H1 (cell line): ENCODE data around the gene MYH10. TPM values are rescaled to one million over a fixed set of nuclear protein-coding genes. Genes with fewer than 3 reads are reported as not detected.

Experiments used
- CTCF ChIA-PET: fragments of 300-600 bp; sonication (Branson Sonifier 250); formaldehyde crosslinking; loops from one replicate; lab custom pipeline; 2021; ENCODE audit not compliant: partially characterized antibody; lab: Charles Lee
- POLR2A ChIA-PET: fragments of 300-600 bp; sonication (Branson Sonifier 250); formaldehyde crosslinking; loops from one replicate; lab custom pipeline; 2021; ENCODE audit warnings: inconsistent platforms; ENCODE audit not compliant: partially characterized antibody; lab: Charles Lee
- DNase-seq, 2 experiments: peaks; one replicate each; pipeline versions ENCODE4 v3.0.0 to v3.0.0-alpha.2; 2010 to 2022; ENCODE audit warnings: low spot score in 2 of 2, low read depth in 1 of 2, mixed read lengths in 1 of 2
- FAIRE-seq: peaks from 2 replicates; lab custom pipeline; 2011; peaks lifted over from hg19 to GRCh38; lab: Jason Lieb, UNC
- H2AFZ ChIP-seq: 2 replicates; pipeline ENCODE4 v1.8.1; 2012; ENCODE audit warnings: low read length, inconsistent platforms
- H2AK5ac ChIP-seq: 2 replicates; pipeline ENCODE4 v1.6.1; 2013; ENCODE audit warnings: low read depth, low read length
- H2BK120ac ChIP-seq: replicated peaks from 2 replicates; pipeline ENCODE3; 2013; ENCODE audit warnings: low read depth, low read length, inconsistent platforms
- H2BK12ac ChIP-seq: 2 replicates; pipeline ENCODE4 v1.6.1; 2013; ENCODE audit warnings: low read depth, low read length
- H2BK15ac ChIP-seq: 2 replicates; pipeline ENCODE4 v1.6.1; 2013; ENCODE audit warnings: low read length
- H2BK20ac ChIP-seq: 2 replicates; pipeline ENCODE4 v1.6.1; 2013; ENCODE audit warnings: low read length
- H2BK5ac ChIP-seq: 2 replicates; pipeline ENCODE4 v1.6.1; 2013; ENCODE audit warnings: low read depth, low read length
- H3K14ac ChIP-seq: 2 replicates; pipeline ENCODE4 v1.6.1; 2013; ENCODE audit warnings: inconsistent platforms; ENCODE audit not compliant: insufficient read length
- H3K18ac ChIP-seq: 2 replicates; pipeline ENCODE4 v1.6.1; 2013; ENCODE audit warnings: low read length; ENCODE audit errors: extremely low read depth
- H3K23ac ChIP-seq: 2 replicates; pipeline ENCODE4 v1.6.1; 2013; ENCODE audit warnings: inconsistent platforms; ENCODE audit not compliant: insufficient read length
- H3K23me2 ChIP-seq: 2 replicates; pipeline ENCODE4 v1.6.1; 2013; ENCODE audit warnings: low read depth, low read length
- H3K27ac ChIP-seq: 2 replicates; pipeline ENCODE4 v1.6.1; 2011; ENCODE audit warnings: low read depth, low read length, inconsistent platforms
- H3K27me3 ChIP-seq, 4 experiments: replicated peaks in 1 of 4; 1 replicate in 1 of 4; 2 replicates in 3 of 4; pipeline versions ENCODE4 v1.6.1 to v1.8.1; 2011 to 2013; ENCODE audit warnings: low read length in 3 of 4, mild to moderate bottlenecking in 3 of 4, inconsistent platforms in 2 of 4, mixed read lengths in 2 of 4, moderate library complexity in 1 of 4; ENCODE audit not compliant: control insufficient read depth in 3 of 4, insufficient read depth in 3 of 4; ENCODE audit errors: extremely low read depth in 1 of 4
- H3K36me3 ChIP-seq, 4 experiments: 2 replicates each; pipeline versions ENCODE4 v1.6.1 to v1.8.1; 2011 to 2013; ENCODE audit warnings: mild to moderate bottlenecking in 4 of 4, low read length in 3 of 4, moderate library complexity in 2 of 4, control low read depth in 1 of 4, inconsistent platforms in 1 of 4; ENCODE audit not compliant: insufficient read depth in 4 of 4, control insufficient read depth in 2 of 4
- H3K4ac ChIP-seq: replicated peaks from 2 replicates; pipeline ENCODE3; 2013; ENCODE audit warnings: low read length, low read depth, mixed read lengths, inconsistent platforms; ENCODE audit not compliant: insufficient read length
- H3K4me1 ChIP-seq, 4 experiments: replicated peaks in 1 of 4; 1 replicate in 1 of 4; 2 replicates in 3 of 4; pipeline versions ENCODE4 v1.6.1 to v1.8.1; 2011 to 2013; ENCODE audit warnings: low read length in 3 of 4, inconsistent platforms in 2 of 4, mixed read lengths in 1 of 4; ENCODE audit not compliant: insufficient read depth in 4 of 4, control insufficient read depth in 3 of 4
- H3K4me2 ChIP-seq, 2 experiments: 2 replicates each; pipeline versions ENCODE4 v1.6.1 to v1.8.1; 2011 to 2013; ENCODE audit warnings: low read depth in 2 of 2, low read length in 2 of 2, control low read depth in 1 of 2, inconsistent platforms in 1 of 2, mild to moderate bottlenecking in 1 of 2; ENCODE audit not compliant: insufficient read depth in 1 of 2
- H3K4me3 ChIP-seq, 4 experiments: fragments of 200-600, 300-600 bp in 1 of 4; sonication (generic), shearing (Covaris generic), sonication (Bioruptor Twin) in 1 of 4; 2 replicates each; pipeline versions ENCODE4 v1.5.1 to v1.8.1; 2011 to 2016; ENCODE audit warnings: low read length in 4 of 4, low read depth in 3 of 4, control low read depth in 2 of 4, inconsistent platforms in 2 of 4, mild to moderate bottlenecking in 2 of 4, mixed read lengths in 1 of 4, moderate library complexity in 1 of 4; ENCODE audit not compliant: insufficient read depth in 2 of 4; ENCODE audit errors: extremely low read depth in 1 of 4
- H3K56ac ChIP-seq: replicated peaks from 2 replicates; pipeline ENCODE3; 2013; ENCODE audit warnings: low read depth, mild to moderate bottlenecking, mixed read lengths, low read length, inconsistent platforms; ENCODE audit not compliant: insufficient read length
- H3K79me1 ChIP-seq: 2 replicates; pipeline ENCODE4 v1.6.1; 2013; ENCODE audit warnings: low read depth, low read length, control low read depth
- H3K79me2 ChIP-seq, 2 experiments: 2 replicates each; pipeline versions ENCODE4 v1.6.1 to v1.8.1; 2012 to 2013; ENCODE audit warnings: low read length in 2 of 2, mild to moderate bottlenecking in 2 of 2, inconsistent platforms in 1 of 2; ENCODE audit not compliant: insufficient read depth in 2 of 2, control insufficient read depth in 1 of 2
- H3K9ac ChIP-seq, 4 experiments: replicated peaks in 1 of 4; 1 replicate in 1 of 4; 2 replicates in 3 of 4; pipeline versions ENCODE4 v1.6.1 to v1.8.1; 2011 to 2013; ENCODE audit warnings: low read depth in 3 of 4, low read length in 3 of 4, control low read depth in 2 of 4, mild to moderate bottlenecking in 2 of 4, moderate library complexity in 2 of 4, inconsistent platforms in 1 of 4; ENCODE audit errors: extremely low read depth in 1 of 4
- H3K9me3 ChIP-seq, 2 experiments: 2 replicates each; pipeline versions ENCODE4 v1.6.1 to v1.8.1; 2012 to 2013; ENCODE audit warnings: mild to moderate bottlenecking in 2 of 2, moderate library complexity in 2 of 2, control low read depth in 1 of 2, inconsistent platforms in 1 of 2, low read depth in 1 of 2, low read length in 1 of 2, mixed read lengths in 1 of 2; ENCODE audit not compliant: insufficient read depth in 2 of 2
- H4K20me1 ChIP-seq, 2 experiments: replicated peaks in 1 of 2; 2 replicates each; pipeline versions ENCODE3 to v1.8.1; 2011 to 2013; ENCODE audit warnings: inconsistent platforms in 2 of 2, low read length in 2 of 2, mild to moderate bottlenecking in 1 of 2; ENCODE audit not compliant: insufficient read depth in 2 of 2, control insufficient read depth in 1 of 2
- H4K5ac ChIP-seq: 2 replicates; pipeline ENCODE4 v1.6.1; 2013; ENCODE audit warnings: low read length, low read depth, mixed read lengths, inconsistent platforms; ENCODE audit not compliant: insufficient read length
- H4K8ac ChIP-seq: 2 replicates; pipeline ENCODE4 v1.8.0; 2013; ENCODE audit warnings: mild to moderate bottlenecking, moderate library complexity, low read length, inconsistent platforms; ENCODE audit not compliant: insufficient read depth; ENCODE audit errors: extremely low read depth
- H4K91ac ChIP-seq: replicated peaks from 2 replicates; pipeline ENCODE3; 2013; ENCODE audit warnings: low read length, mixed read lengths, inconsistent platforms; ENCODE audit not compliant: insufficient read length
- CHD2 ChIP-seq: IDR thresholded peaks from 2 replicates; pipeline ENCODE4 v1.6.1; 2012; ENCODE audit warnings: low read length, improper control_type of control experiment
- CTCF ChIP-seq, 3 experiments: IDR thresholded peaks; 1 replicate in 2 of 3; 2 replicates in 1 of 3; pipeline versions ENCODE4 v1.5.1 to v1.6.1; 2011; ENCODE audit warnings: low read length in 3 of 3, mild to moderate bottlenecking in 3 of 3, inconsistent platforms in 2 of 3, low read depth in 1 of 3, moderate library complexity in 1 of 3; ENCODE audit not compliant: insufficient read depth in 1 of 3; ENCODE audit errors: control extremely low read depth in 1 of 3
- EZH2 ChIP-seq: fragments of 200-600 bp; sonication (generic); IDR thresholded peaks from 2 replicates; pipeline ENCODE4 v1.7.1; 2012; ENCODE audit warnings: low read depth, mild to moderate bottlenecking, moderate library complexity, low read length, inconsistent platforms; ENCODE audit not compliant: severe bottlenecking
- HDAC2 ChIP-seq, 2 experiments: fragments of 300-600 bp in 1 of 2; sonication (generic) in 1 of 2; IDR thresholded peaks; 2 replicates each; pipeline ENCODE4 v1.6.1; 2011 to 2012; ENCODE audit warnings: low read depth in 2 of 2, low read length in 2 of 2, mild to moderate bottlenecking in 2 of 2, moderate library complexity in 2 of 2, borderline replicate concordance in 1 of 2, inconsistent platforms in 1 of 2
- RBBP5 ChIP-seq: IDR thresholded peaks from 2 replicates; pipeline ENCODE4 v1.7.1; 2012; ENCODE audit warnings: low read depth, mild to moderate bottlenecking, inconsistent platforms, low read length, moderate library complexity, borderline replicate concordance
- SAP30 ChIP-seq: fragments of 300-600 bp; sonication (generic); IDR thresholded peaks from 2 replicates; pipeline ENCODE4 v1.7.1; 2012; ENCODE audit warnings: low read length, moderate library complexity, mild to moderate bottlenecking, inconsistent platforms; ENCODE audit not compliant: insufficient read depth, insufficient replicate concordance
- SIX5 ChIP-seq: IDR thresholded peaks from 2 replicates; pipeline ENCODE4 v1.6.1; 2011; ENCODE audit warnings: mild to moderate bottlenecking, low read depth, low read length
- SRF ChIP-seq: IDR thresholded peaks from 2 replicates; pipeline ENCODE4 v1.6.1; 2011; ENCODE audit warnings: mild to moderate bottlenecking, low read depth, low read length, moderate library complexity
- TEAD4 ChIP-seq: IDR thresholded peaks from 2 replicates; pipeline ENCODE4 v1.6.1; 2012; ENCODE audit warnings: low read depth, low read length, inconsistent platforms, mixed read lengths
- YY1 ChIP-seq: IDR thresholded peaks from 2 replicates; pipeline ENCODE4 v1.6.1; 2011; ENCODE audit warnings: low read depth, mild to moderate bottlenecking, low read length
- WGBS, 2 experiments: shearing (Covaris generic) in 1 of 2; methylation state at CpG; one replicate each; pipeline versions ENCODE4 v1.1.6 to v1.1.7; 2013 to 2015; ENCODE audit warnings: low lambda C conversion rate in 2 of 2, mixed read lengths in 2 of 2, inconsistent platforms in 1 of 2, low coverage in 1 of 2, missing lambda C conversion rate in 1 of 2; ENCODE audit not compliant: insufficient replicate concordance in 2 of 2, insufficient coverage in 1 of 2, insufficient read length in 1 of 2; ENCODE audit errors: extremely low coverage in 1 of 2, missing lambda C conversion rate in 1 of 2; 5-methylcytosine and 5-hydroxymethylcytosine counted together
- polyA plus RNA-seq, 7 experiments: library from polyadenylated mRNA; depleted of rRNA in 3 of 7; stranded (reverse) in 5 of 7; unstranded in 2 of 7; fragments of >200 nt in 5 of 7; fragments of 200-250 nt in 2 of 7; gene quantifications; 1 replicate in 5 of 7; 2 replicates in 1 of 7; 4 replicates in 1 of 7; pipeline versions ENCODE4 v1.2.1 to v1.2.3, GENCODE V29; 2011 to 2013; ENCODE audit warnings: missing spikeins in 2 of 7, mixed read lengths in 2 of 7
- total RNA-seq: library from RNA; stranded (reverse); fragmentation: NEBNext Ultra II Directional; extraction: Animal tissue kit (Norgen Biotek cat#: 25700); gene quantifications from 2 replicates; pipeline ENCODE4 v1.2.1, GENCODE V29; 2021
- TF ChIP-seq, protein P1 (sequence below): IDR thresholded peaks from 2 replicates; pipeline ENCODE4 v1.6.1; 2012; ENCODE audit warnings: inconsistent platforms

The MYH10 gene
- total and polyA plus RNA-seq, 2 of the 8 experiments (the other 6 are each of a cell fraction or from before 2014, with no cell fraction given), result 64.1 to 289 TPM

GRCh38 chr17:8426802-8427201 is 203.7 kb downstream of the MYH10 start:
- H3K27ac ChIP-seq, result no peak overlapping the region
- POLR2A ChIA-PET, result interaction anchor here (0.7 to 1.7 kb wide), 4 partner anchors 9 to 45 kb away, joined by 3 to 5 read pairs (median 3); partner anchors contain the start of gene NDEL1
- H3K56ac ChIP-seq, result no peak overlapping the region
- no peak overlapping the region for H3K4ac ChIP-seq
- H2BK5ac ChIP-seq, result no peak overlapping the region
- no peak overlapping the region for H2BK120ac ChIP-seq
- H2BK20ac ChIP-seq, result no peak overlapping the region
- no peak overlapping the region for H3K23ac ChIP-seq
- no peak overlapping the region for H2BK12ac ChIP-seq
- H4K20me1 ChIP-seq, result no peaks in the 10 kb centered on the region
- no peak overlapping the region for H4K5ac ChIP-seq
- H3K18ac ChIP-seq, result no peak overlapping the region
- H3K9ac ChIP-seq, result no peak overlapping the region
- FAIRE-seq (no peak), DNase-seq (no peak)
- no peaks in the 10 kb centered on the region for H3K4me1 ChIP-seq
- no peaks in the 10 kb centered on the region for H3K27me3 ChIP-seq
- H4K91ac ChIP-seq, result no peak overlapping the region
- CTCF ChIA-PET, result interaction anchor here (1.1 to 1.3 kb wide), 2 partner anchors 17 to 19 kb away, joined by 3 to 4 read pairs; no protein-coding TSS in a partner anchor
- no peak overlapping the region for H2BK15ac ChIP-seq
- no peak overlapping the region for H3K4me3 ChIP-seq
- H3K36me3 ChIP-seq, result no peaks in the 10 kb centered on the region
- H2AFZ ChIP-seq, result 0 out of 2 replicates have a peak overlapping the region, but pooled peaks have one; percentile 11
- H3K14ac ChIP-seq, result no peak overlapping the region
- H3K4me2 ChIP-seq, result no peak overlapping the region
- H3K79me1 ChIP-seq, result no peaks in the 10 kb centered on the region
- no peak overlapping the region for H4K8ac ChIP-seq
- WGBS, 2 experiments, result 83% methylated on average over 3 of the region's 3 CpGs; no CpG with 5 or more reads in 1 of the 2 experiments
- H3K9me3 ChIP-seq, result no peaks in the 10 kb centered on the region
- no peaks in the 10 kb centered on the region for H3K79me2 ChIP-seq
- H3K23me2 ChIP-seq, result no peaks in the 10 kb centered on the region
- no peak overlapping the region for H2AK5ac ChIP-seq
- no peak for TF ChIP-seq SAP30
- TF ChIP-seq, protein P1, sequence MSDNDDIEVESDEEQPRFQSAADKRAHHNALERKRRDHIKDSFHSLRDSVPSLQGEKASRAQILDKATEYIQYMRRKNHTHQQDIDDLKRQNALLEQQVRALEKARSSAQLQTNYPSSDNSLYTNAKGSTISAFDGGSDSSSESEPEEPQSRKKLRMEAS, result no peak
- no peak for TF ChIP-seq HDAC2 (IDR thresholded peaks at IDR 0.05; ENCODE audit: borderline replicate concordance in 1 of 2, low read depth in 2 of 2, low read length in 2 of 2)
- no peak for TF ChIP-seq SRF
- no peak for TF ChIP-seq CHD2
- TF ChIP-seq RBBP5, result no peak
- TF ChIP-seq CTCF (IDR thresholded peaks at IDR 0.05; ENCODE audit: control extremely low read depth in 1 of 3, insufficient read depth in 1 of 3, low read depth in 1 of 3, low read length in 3 of 3), result no peak
- TF ChIP-seq YY1, result no peak
- TF ChIP-seq EZH2, result no peak
- TF ChIP-seq SIX5, result no peak
- TF ChIP-seq TEAD4, result no peak
